DMS114 treated with DMSO at 0.1 percent for 48 hours (cell line): ENCODE measurements around the gene OTOF.

ENCODE experiments used
- DNase-seq: peaks from one replicate; lab custom pipeline; 2025; ENCODE audit not compliant: unreplicated experiment; lab: John Stamatoyannopoulos, UW

The OTOF gene

DNA sequence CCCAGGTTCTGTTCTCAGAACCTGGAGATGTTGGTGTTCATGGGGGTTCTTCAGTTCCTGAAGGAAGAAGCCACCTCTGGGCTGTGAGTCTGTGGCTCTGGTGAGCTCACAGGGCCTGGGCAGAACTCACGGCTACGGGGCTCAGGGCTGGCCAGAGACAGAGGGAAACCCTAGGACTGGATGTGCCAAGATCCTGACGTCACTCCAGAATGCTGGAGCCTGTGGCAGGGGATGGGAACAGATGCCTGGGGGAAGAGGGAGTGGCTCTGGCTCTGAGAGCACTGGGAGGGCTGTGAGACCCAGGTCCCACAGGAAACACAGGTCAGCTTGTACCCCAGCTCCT, at the start of gene OTOF:
OTOF (minus strand) TSS at position 214 of the 343 bp plus-strand sequence.
- no peak for DNase-seq

- DNase-seq = no peak
These were observed 48.7 kb upstream of the OTOF start for GRCh38 chr2:26526589-26526988.

- no peak for DNase-seq
These were observed 48.2 kb upstream of the OTOF start for GRCh38 chr2:26526105-26526504.

GRCh38 chr2:26523750-26524149, 45.8 kb upstream of the OTOF start:
- no peak for DNase-seq

- no peak for DNase-seq
These were observed 44.8 kb upstream of the OTOF start for GRCh38 chr2:26522751-26523171.

GRCh38 chr2:26522325-26522724, 44.4 kb upstream of the OTOF start:
- DNase-seq = no peak

DNA sequence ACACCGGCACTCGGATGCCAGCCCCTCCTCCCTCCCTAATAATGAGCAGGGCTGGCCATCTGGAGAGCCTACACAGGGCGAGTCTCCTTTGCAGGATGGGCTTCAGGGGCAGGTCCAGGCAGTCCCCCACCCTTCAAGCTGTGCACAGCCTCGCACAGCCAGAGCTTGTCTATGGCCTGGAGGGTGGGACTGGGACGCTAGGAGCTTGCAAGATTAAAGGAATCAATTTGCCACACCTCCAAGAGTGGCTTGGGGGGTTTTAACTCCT, 43.9 kb upstream of the OTOF start:
- DNase-seq = no peak

DNA sequence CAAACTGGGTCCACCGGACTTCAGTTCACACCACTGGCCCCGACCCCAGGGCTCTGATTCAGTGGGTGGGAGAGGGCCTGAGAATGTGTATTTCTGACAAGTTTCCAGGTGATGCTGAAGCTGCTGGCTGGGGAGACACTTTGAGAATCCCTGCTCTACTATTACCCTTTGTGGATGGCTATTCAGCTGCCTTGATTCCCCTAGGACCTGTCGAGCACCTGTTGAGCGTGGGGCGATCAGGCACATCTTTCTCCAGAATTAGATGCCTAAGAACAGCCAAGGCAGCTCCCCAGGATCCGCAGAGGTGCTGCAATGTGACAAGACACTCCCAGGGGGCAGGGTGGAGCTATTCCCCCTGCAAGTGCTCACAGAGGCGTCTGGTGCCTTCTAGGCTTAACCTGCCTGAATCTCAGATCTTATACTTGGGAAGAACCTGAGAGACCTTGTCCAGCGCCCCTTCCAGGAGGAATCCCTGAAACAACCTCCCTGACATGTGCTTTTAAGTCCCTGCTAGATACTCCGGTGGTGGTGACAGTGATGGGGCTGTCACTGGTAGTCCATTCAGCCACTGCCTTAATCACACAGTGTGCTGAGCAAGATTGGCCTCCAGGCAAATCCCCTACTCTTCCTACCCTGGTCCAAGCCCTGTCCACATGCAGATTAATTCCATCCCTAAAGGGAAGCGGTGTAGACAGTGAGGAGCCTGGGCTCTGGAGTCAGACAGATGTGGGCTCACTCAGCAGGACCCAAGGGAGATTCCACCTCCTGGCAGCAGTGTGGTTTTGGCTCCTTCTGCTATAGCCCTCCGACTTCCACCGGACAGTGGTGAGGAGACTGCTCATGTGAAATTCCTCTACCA, 43.4 kb upstream of the OTOF start:
- DNase-seq = no peak

DNA sequence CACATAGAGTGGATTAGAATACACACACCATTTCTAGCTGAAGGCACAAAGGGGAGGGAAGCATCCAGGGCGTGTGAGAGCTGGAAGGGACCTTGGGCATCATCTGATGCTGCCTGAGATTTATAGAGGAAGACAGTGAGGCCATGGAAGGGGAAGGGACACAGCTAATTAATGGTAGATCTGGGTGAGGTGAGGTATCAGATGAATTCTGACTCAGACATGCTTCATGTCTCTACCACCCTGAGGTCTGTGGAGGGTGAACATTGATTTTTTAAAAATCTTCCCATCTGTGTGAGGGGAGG, 42.2 kb upstream of the OTOF start:
- no peak for DNase-seq

- no peak for DNase-seq
These were observed 41.6 kb upstream of the OTOF start for GRCh38 chr2:26519396-26520147.

- no peak for DNase-seq
These were observed 38.9 kb upstream of the OTOF start for GRCh38 chr2:26516781-26517180.

GRCh38 chr2:26516246-26516645, 38.3 kb upstream of the OTOF start:
- no peak for DNase-seq

DNA sequence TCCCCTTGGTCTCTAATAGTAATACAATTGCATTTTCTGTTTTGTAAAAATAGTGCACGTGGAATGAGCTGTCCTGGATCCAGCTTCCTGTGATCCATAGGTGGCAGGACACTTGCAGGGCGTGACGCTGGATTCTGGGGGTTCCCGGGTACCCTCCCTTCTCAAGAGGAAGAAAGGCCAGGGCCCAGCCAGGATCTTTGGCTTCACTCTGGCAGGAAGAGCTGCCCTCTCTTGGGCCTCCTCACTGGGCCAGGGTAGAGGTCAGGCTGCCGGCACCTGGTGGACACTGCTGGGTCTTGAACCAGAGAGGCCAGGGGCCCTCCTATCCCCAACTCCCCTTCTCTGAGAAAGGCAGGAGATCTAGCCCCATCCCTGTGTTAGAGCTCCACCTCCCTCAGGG, 37.8 kb upstream of the OTOF start:
- no peak for DNase-seq

GRCh38 chr2:26514045-26514444, 36.1 kb upstream of the OTOF start:
- no peak for DNase-seq

DNA sequence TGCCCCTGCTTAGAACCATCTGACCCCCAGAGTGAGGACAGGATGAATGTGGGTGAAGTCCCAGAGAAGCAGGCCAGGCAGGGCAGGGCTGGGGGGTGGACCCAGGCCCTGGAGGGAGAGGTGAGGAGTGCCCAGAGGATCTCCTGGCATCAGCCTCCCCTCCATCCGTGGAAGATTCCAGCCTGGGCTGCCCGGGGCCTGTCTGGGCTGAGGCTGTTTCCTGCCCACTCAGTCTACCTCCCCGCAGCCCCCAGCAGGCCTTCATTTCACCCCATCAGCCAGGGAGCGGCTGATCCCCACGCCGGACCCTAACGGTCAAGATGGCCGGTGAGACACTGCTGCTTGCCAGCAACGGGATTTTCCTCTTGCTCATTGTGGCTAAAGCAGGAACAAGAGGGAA, 35.3 kb upstream of the OTOF start:
- DNase-seq = no peak

GRCh38 chr2:26511466-26511865, 33.5 kb upstream of the OTOF start:
- DNase-seq = no peak

DNA sequence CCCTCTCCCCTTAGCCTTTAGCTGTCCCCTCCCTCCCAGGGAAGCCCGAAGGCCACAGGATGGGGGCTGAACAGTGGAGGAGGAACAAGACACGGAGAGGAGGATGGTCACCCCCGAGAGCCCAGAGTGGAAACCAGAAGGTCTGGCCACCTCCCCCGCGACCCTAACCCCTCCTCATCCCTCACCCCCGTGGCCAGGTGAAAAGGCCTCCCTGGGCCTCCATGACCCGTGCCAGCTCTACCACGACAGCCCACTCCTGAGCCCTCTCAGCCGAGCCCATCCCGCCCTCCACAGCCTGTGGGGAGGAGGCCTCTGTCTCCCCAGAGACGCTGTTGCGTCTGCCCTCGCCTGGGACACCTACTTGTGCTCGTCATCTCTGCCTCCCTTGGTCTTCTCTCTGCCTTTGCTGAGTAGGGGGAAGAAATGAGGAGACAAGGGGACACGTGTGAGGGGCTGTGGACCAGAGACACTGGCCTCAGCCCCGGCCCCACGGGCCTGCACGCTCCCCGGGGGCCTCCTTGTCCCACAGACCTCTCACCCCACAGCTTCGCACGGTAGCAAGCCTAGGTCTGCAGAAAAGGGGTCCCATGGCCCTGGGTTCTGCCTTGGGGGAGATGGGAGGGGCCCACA, 32.5 kb upstream of the OTOF start:
- DNase-seq = no peak

- no peak for DNase-seq
These were observed 31.2 kb upstream of the OTOF start for GRCh38 chr2:26509141-26509540.

- no peak for DNase-seq
These were observed 30.0 kb upstream of the OTOF start for GRCh38 chr2:26507932-26508331.

GRCh38 chr2:26507088-26507487, 29.2 kb upstream of the OTOF start:
- DNase-seq = no peak

DNA sequence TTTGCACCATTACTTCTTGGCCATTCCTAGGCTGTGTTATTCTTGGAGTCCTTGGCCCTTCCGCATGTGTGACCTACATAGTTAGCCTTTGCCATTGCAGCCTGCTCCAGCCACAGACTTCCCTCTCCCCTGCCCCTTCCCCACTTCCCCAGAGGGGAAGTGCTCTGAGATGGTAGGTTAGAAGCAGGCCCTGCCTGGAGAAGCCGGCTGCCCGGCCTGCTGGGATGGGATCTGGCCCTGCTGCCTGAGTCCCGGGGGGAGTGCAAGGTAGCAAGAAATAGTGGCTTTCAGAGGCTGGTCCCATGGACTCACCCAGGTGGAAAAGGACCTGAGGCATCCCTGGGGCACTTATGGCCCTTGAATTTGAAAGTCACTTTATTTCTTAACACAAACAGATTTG, 28.4 kb upstream of the OTOF start:
- DNase-seq = no peak

DNA sequence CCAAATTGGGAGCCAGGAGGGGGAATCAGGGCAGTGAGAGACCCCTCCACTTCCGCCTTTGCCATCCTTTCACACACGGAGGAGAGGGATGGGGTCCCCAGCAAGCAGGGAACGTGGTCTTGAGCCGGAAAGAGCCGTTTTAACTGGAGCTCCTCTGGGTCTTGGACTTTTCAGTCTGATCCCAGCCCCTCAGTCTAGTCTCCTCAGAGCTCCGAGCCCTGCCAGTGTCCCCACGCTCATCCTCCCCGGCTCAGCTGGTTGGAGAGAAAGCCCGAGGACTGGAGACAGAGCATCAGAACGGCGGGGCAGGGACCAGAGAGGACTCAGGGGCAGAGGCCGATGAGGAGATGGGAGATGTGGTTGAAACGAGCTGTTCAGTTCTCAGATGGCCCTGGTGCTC, 26.1 kb upstream of the OTOF start:
- DNase-seq = no peak
